IMR-90 (cell line): ENCODE data around the gene SGPL1. TPM values are rescaled to one million over a fixed set of nuclear protein-coding genes. Genes with fewer than 3 reads are reported as not detected.

Source experiments
- ATAC-seq: fragments of 200-7000 bp; cut with Tn5 transposase; 2 replicates; pipeline ENCODE4 v1.9.1; 2020; ENCODE audit warnings: low read depth, mild to moderate bottlenecking, moderate library complexity
- BruUV-seq: library from RNA; stranded (reverse); fragments of 400-500 nt; replicated peaks from 2 replicates; lab custom pipeline; 2021; lab: Mats Ljungman, UMichigan
- CTCF ChIA-PET: fragments of 300-600 bp; formaldehyde crosslinking; extraction: SDS; loops from one replicate; lab custom pipeline; 2021; ENCODE audit warnings: antibody characterized with exemption; lab: Yijun Ruan, JAX
- POLR2A ChIA-PET: fragments of 300-600 bp; sonication (Branson Sonifier 250); formaldehyde crosslinking; loops from one replicate; lab custom pipeline; 2022; ENCODE audit warnings: antibody characterized with exemption; ENCODE audit not compliant: unreplicated experiment; lab: Charles Lee
- DNase-seq: peaks from one replicate; pipeline ENCODE4 v3.0.0; 2013
- H2AFZ ChIP-seq: replicated peaks from 2 replicates; pipeline ENCODE3; 2013; ENCODE audit warnings: low read length, mild to moderate bottlenecking; ENCODE audit not compliant: poor library complexity
- H2AK5ac ChIP-seq: 2 replicates; pipeline ENCODE4 v1.6.1; 2013; ENCODE audit warnings: low read depth, low read length, inconsistent platforms
- H2AK9ac ChIP-seq: replicated peaks from 2 replicates; pipeline ENCODE3; 2013; ENCODE audit warnings: mild to moderate bottlenecking, low read depth, low read length, moderate library complexity; ENCODE audit not compliant: poor library complexity
- H2BK120ac ChIP-seq: 2 replicates; pipeline ENCODE4 v1.6.1; 2013; ENCODE audit warnings: low read depth, low read length, inconsistent platforms
- H2BK15ac ChIP-seq: 3 replicates; pipeline ENCODE4 v1.6.1; 2013; ENCODE audit warnings: low read depth, low read length, inconsistent platforms
- H2BK20ac ChIP-seq: 2 replicates; pipeline ENCODE4 v1.6.1; 2013; ENCODE audit warnings: low read depth, mild to moderate bottlenecking, inconsistent platforms, low read length, moderate library complexity
- H2BK5ac ChIP-seq: 2 replicates; pipeline ENCODE4 v1.6.1; 2013; ENCODE audit warnings: mild to moderate bottlenecking, low read depth, low read length, inconsistent platforms; ENCODE audit not compliant: poor library complexity, severe bottlenecking
- H3K14ac ChIP-seq: replicated peaks from 2 replicates; pipeline ENCODE4 v1.6.1; 2013; ENCODE audit warnings: low read depth, low read length, inconsistent platforms
- H3K18ac ChIP-seq: 2 replicates; pipeline ENCODE4 v1.6.1; 2013; ENCODE audit warnings: low read depth, low read length, control low read depth
- H3K23ac ChIP-seq: 2 replicates; pipeline ENCODE4 v1.6.1; 2013; ENCODE audit warnings: low read depth, low read length, inconsistent platforms
- H3K27ac ChIP-seq: 2 replicates; pipeline ENCODE4 v1.5.1; 2013; ENCODE audit warnings: mild to moderate bottlenecking, control low read depth, low read length; ENCODE audit not compliant: insufficient read depth
- H3K27me3 ChIP-seq: 2 replicates; pipeline ENCODE4 v1.6.1; 2013; ENCODE audit warnings: low read length; ENCODE audit not compliant: control insufficient read depth, insufficient read depth
- H3K36me3 ChIP-seq: 2 replicates; pipeline ENCODE4 v1.6.1; 2013; ENCODE audit warnings: low read length, mixed read lengths; ENCODE audit not compliant: control insufficient read depth, insufficient read depth
- H3K4ac ChIP-seq: 2 replicates; pipeline ENCODE4 v1.6.1; 2013; ENCODE audit warnings: low read depth, low read length, inconsistent platforms
- H3K4me1 ChIP-seq: 2 replicates; pipeline ENCODE4 v1.6.1; 2013; ENCODE audit warnings: low read length, mixed read lengths; ENCODE audit not compliant: control insufficient read depth, insufficient read depth
- H3K4me2 ChIP-seq: 2 replicates; pipeline ENCODE4 v1.6.1; 2013; ENCODE audit warnings: low read depth, mild to moderate bottlenecking, control low read depth, low read length, moderate library complexity
- H3K4me3 ChIP-seq: 2 replicates; pipeline ENCODE4 v1.5.1; 2013; ENCODE audit warnings: low read depth, mild to moderate bottlenecking, control low read depth, low read length, moderate library complexity; ENCODE audit not compliant: insufficient read depth
- H3K56ac ChIP-seq: 2 replicates; pipeline ENCODE4 v1.6.1; 2013; ENCODE audit warnings: low read length, inconsistent platforms; ENCODE audit not compliant: insufficient read depth; ENCODE audit errors: extremely low read depth
- H3K79me1 ChIP-seq, 2 experiments: 2 replicates each; pipeline ENCODE4 v1.6.1; 2013; ENCODE audit warnings: low read length in 2 of 2, inconsistent platforms in 1 of 2, low read depth in 1 of 2
- H3K9ac ChIP-seq: 2 replicates; pipeline ENCODE4 v1.6.1; 2013; ENCODE audit warnings: low read depth, low read length, control low read depth
- H3K9me1 ChIP-seq: 2 replicates; pipeline ENCODE4 v1.6.1; 2013; ENCODE audit warnings: low read length, inconsistent platforms; ENCODE audit not compliant: insufficient read depth
- H3K9me3 ChIP-seq: 2 replicates; pipeline ENCODE4 v1.6.1; 2013; ENCODE audit warnings: low read length; ENCODE audit not compliant: control insufficient read depth, insufficient read depth
- H4K20me1 ChIP-seq: 2 replicates; pipeline ENCODE4 v1.6.1; 2013; ENCODE audit warnings: low read length, inconsistent platforms; ENCODE audit not compliant: insufficient read depth
- H4K5ac ChIP-seq: 2 replicates; pipeline ENCODE4 v1.6.1; 2013; ENCODE audit warnings: mild to moderate bottlenecking, low read depth, low read length, control low read depth
- H4K8ac ChIP-seq, 2 experiments: 2 replicates each; pipeline ENCODE4 v1.6.1; 2013; ENCODE audit warnings: low read depth in 2 of 2, low read length in 2 of 2, control low read depth in 1 of 2, inconsistent platforms in 1 of 2
- H4K91ac ChIP-seq: 2 replicates; pipeline ENCODE4 v1.6.1; 2013; ENCODE audit warnings: low read depth, low read length, inconsistent platforms; ENCODE audit not compliant: insufficient read depth
- BHLHE40 ChIP-seq: fragments of 150-350 bp; IDR thresholded peaks from 2 replicates; pipeline ENCODE4 v1.6.1; 2016; ENCODE audit warnings: mild to moderate bottlenecking, low read depth, low read length
- CEBPB ChIP-seq: IDR thresholded peaks from 2 replicates; pipeline ENCODE4 v1.6.1; 2012; ENCODE audit warnings: low read depth, low read length, improper control_type of control experiment
- CHD1 ChIP-seq: IDR thresholded peaks from 2 replicates; pipeline ENCODE4 v1.6.1; 2012; ENCODE audit warnings: low read depth, low read length, improper control_type of control experiment
- CTCF ChIP-seq: conservative IDR thresholded peaks from 2 replicates; pipeline ENCODE4 v1.5.1; 2012; ENCODE audit warnings: mild to moderate bottlenecking, low read depth, low read length, improper control_type of control experiment
- ELK1 ChIP-seq: fragments of 150-350 bp; IDR thresholded peaks from 2 replicates; pipeline ENCODE4 v1.6.1; 2016; ENCODE audit warnings: low read depth, mild to moderate bottlenecking, low read length, moderate library complexity, borderline replicate concordance
- FOS ChIP-seq: fragments of 150-350 bp; IDR thresholded peaks from 2 replicates; pipeline ENCODE4 v1.6.1; 2016; ENCODE audit warnings: low read depth, low read length
- MAFK ChIP-seq: IDR thresholded peaks from 2 replicates; pipeline ENCODE4 v1.6.1; 2012; ENCODE audit warnings: low read depth, low read length, improper control_type of control experiment
- MXI1 ChIP-seq: IDR thresholded peaks from 2 replicates; pipeline ENCODE4 v1.6.1; 2012; ENCODE audit warnings: low read depth, mild to moderate bottlenecking, low read length, moderate library complexity, borderline replicate concordance
- NFE2L2 ChIP-seq: fragments of 150-350 bp; IDR thresholded peaks from 2 replicates; pipeline ENCODE4 v1.6.1; 2016; ENCODE audit warnings: low read depth, mild to moderate bottlenecking, low read length
- POLR2A ChIP-seq: IDR thresholded peaks from 2 replicates; pipeline ENCODE4 v1.6.1; 2012; ENCODE audit warnings: mild to moderate bottlenecking, low read depth, low read length
- RAD21 ChIP-seq: IDR thresholded peaks from 2 replicates; pipeline ENCODE4 v1.6.1; 2012; ENCODE audit warnings: low read length, improper control_type of control experiment
- RCOR1 ChIP-seq: IDR thresholded peaks from 2 replicates; pipeline ENCODE4 v1.6.1; 2012; ENCODE audit warnings: mild to moderate bottlenecking, low read length, improper control_type of control experiment; ENCODE audit not compliant: insufficient replicate concordance
- RFX5 ChIP-seq: IDR thresholded peaks from 2 replicates; pipeline ENCODE4 v1.8.0; 2012; ENCODE audit warnings: low read depth, mild to moderate bottlenecking, low read length, moderate library complexity
- SMC3 ChIP-seq: fragments of 150-350 bp; IDR thresholded peaks from 2 replicates; pipeline ENCODE4 v1.6.1; 2016; ENCODE audit warnings: low read depth, mild to moderate bottlenecking, antibody characterized with exemption, low read length, moderate library complexity
- USF2 ChIP-seq: fragments of 150-350 bp; IDR thresholded peaks from 2 replicates; pipeline ENCODE4 v1.6.1; 2017; ENCODE audit warnings: mild to moderate bottlenecking, antibody characterized with exemption, low read length, low read depth
- WGBS, 2 experiments: methylation state at CpG; one replicate each; pipeline versions ENCODE4 v1.1.5 to v1.1.7; 2013; ENCODE audit warnings: missing lambda C conversion rate in 2 of 2; ENCODE audit not compliant: insufficient read length in 1 of 2; ENCODE audit errors: extremely low coverage in 2 of 2; 5-methylcytosine and 5-hydroxymethylcytosine counted together
- dilution Hi-C: fragments of 300-500 bp; cut with HindIII; formaldehyde crosslinking; loops from one replicate; pipeline ENCODE4 v1.14.3; 2018; ENCODE audit warnings: low sequenced_read_pairs; ENCODE audit not compliant: unreplicated experiment
- in situ Hi-C: fragments of 300-500 bp; cut with MboI; formaldehyde crosslinking; loops from 3 replicates; pipeline ENCODE4 v1.14.3; 2019; ENCODE audit warnings: low sequenced_read_pairs, inconsistent platforms, mixed read lengths
- intact Hi-C: fragments of 100-400 bp; cut with micrococcal nuclease; formaldehyde crosslinking; loops from 2 replicates; pipeline ENCODE4 v1.10.0; 2022
- polyA plus RNA-seq, 3 experiments: library from polyadenylated mRNA; depleted of rRNA; stranded (reverse); fragments of >200 nt; gene quantifications; 2 replicates each; pipeline ENCODE4 v1.2.3, GENCODE V29; 2012; ENCODE audit warnings: low replicate concordance in 1 of 3
- total RNA-seq: library from RNA; depleted of rRNA; stranded (reverse); fragments of >200 nt; gene quantifications from 2 replicates; pipeline ENCODE4 v1.2.3, GENCODE V29; 2012

SGPL1 gene
- total and polyA plus RNA-seq, 2 of the 4 experiments (the other 2 are of a cell fraction) = 12.2 to 26.7 TPM

GRCh38 chr10:70779511-70780369 lies 36.0 kb upstream of the SGPL1 start:
- Histone ChIP-seq H2AK9ac (no peak overlapping the region), H3K27ac (no peak overlapping the region), H3K9ac (no peak overlapping the region), H3K56ac (no peak overlapping the region), H3K4me1 (no peaks in the 10 kb centered on the region), H3K4me2 (no peak overlapping the region), H3K27me3 (peaks cover 55% of the 10 kb centered on the region), H2BK15ac (no peak overlapping the region), H4K91ac (no peak overlapping the region), H4K8ac (no peak overlapping the region), H2AK5ac (no peak overlapping the region), H2BK5ac (no peak overlapping the region), H2BK20ac (no peak overlapping the region), H3K4me3 (no peak overlapping the region), H3K23ac (no peak overlapping the region), H3K9me3 (no peaks in the 10 kb centered on the region), H2BK120ac (no peak overlapping the region), H4K5ac (no peak overlapping the region), H3K18ac (no peak overlapping the region), H3K14ac (no peak overlapping the region), H3K79me1 (no peaks in the 10 kb centered on the region), H3K36me3 (no peaks in the 10 kb centered on the region), H4K20me1 (no peaks in the 10 kb centered on the region), H2AFZ (no peak overlapping the region), H3K9me1 (no peaks in the 10 kb centered on the region), H3K4ac (no peak overlapping the region)
- no peak for ATAC-seq
- dilution Hi-C loops (no loop called here), intact Hi-C loops (no loop called here), in situ Hi-C loops (no loop called here)
- ChIA-PET CTCF (no interaction called here), POLR2A (no interaction called here)
- BruUV-seq = no TSS peak
- 78% methylated on average over 9 of the region's 16 CpGs; no CpG with 5 or more reads in 1 of the 2 experiments for WGBS, 2 experiments
- DNase-seq = no peak
- TF ChIP-seq MAFK (no peak), ELK1 (no peak), MXI1 (no peak), NFE2L2 (no peak), FOS (no peak), BHLHE40 (no peak), POLR2A (no peak), SMC3 (no peak), CEBPB (no peak), RCOR1 (no peak), RFX5 (no peak), CHD1 (no peak), RAD21 (no peak), CTCF (no peak), USF2 (no peak)
